CD8-positive, alpha-beta memory T cell (primary cell): ENCODE measurements around the gene GBF1. TPM values are rescaled to one million over a fixed set of nuclear protein-coding genes. Genes with fewer than 3 reads are reported as not detected.
"Not testable (repeated sequence)": the region's sequence is repeated elsewhere in the genome, so short reads cannot be mapped to it uniquely, and the experiment has no call there.

Source experiments
- CTCF ChIA-PET: fragments of 350-600 bp; sonication (Branson Sonifier 250); formaldehyde crosslinking; loops from one replicate; lab custom pipeline; 2021; ENCODE audit warnings: antibody characterized with exemption; lab: Charles Lee
- POLR2A ChIA-PET: fragments of 350-600 bp; sonication (Branson Sonifier 250); formaldehyde crosslinking; loops from one replicate; lab custom pipeline; 2021; ENCODE audit warnings: antibody characterized with exemption; lab: Charles Lee
- DNase-seq, 5 donors: peaks; one replicate each; pipeline versions ENCODE4 v3.0.0 to v3.0.0-alpha.2; 2020 to 2022; ENCODE audit warnings: mixed read lengths in 1 of 5
- H3K27ac ChIP-seq: one replicate; pipeline ENCODE4 v1.7.0; 2013; ENCODE audit warnings: low read depth, mild to moderate bottlenecking, low read length, moderate library complexity
- H3K27me3 ChIP-seq: 2 replicates; pipeline ENCODE4 v1.7.0; 2013; ENCODE audit warnings: low read length, mild to moderate bottlenecking; ENCODE audit not compliant: insufficient read depth, poor library complexity, severe bottlenecking
- H3K36me3 ChIP-seq: 2 replicates; pipeline ENCODE4 v1.7.0; 2013; ENCODE audit warnings: mild to moderate bottlenecking, low read length, moderate library complexity; ENCODE audit not compliant: insufficient read depth
- H3K4me1 ChIP-seq: 2 replicates; pipeline ENCODE4 v1.7.0; 2013; ENCODE audit warnings: mild to moderate bottlenecking, low read length, moderate library complexity; ENCODE audit not compliant: insufficient read depth
- H3K4me3 ChIP-seq: 2 replicates; pipeline ENCODE4 v1.7.0; 2013; ENCODE audit warnings: mild to moderate bottlenecking, low read length
- H3K9me3 ChIP-seq: 2 replicates; pipeline ENCODE4 v1.7.0; 2013; ENCODE audit warnings: mild to moderate bottlenecking, low read length
- H3K27ac Mint-ChIP-seq, 8 donors: one replicate each; pipeline ENCODE4 v1.8.0; 2020 to 2021; ENCODE audit warnings: mixed read lengths in 8 of 8, mild to moderate bottlenecking in 6 of 8, inconsistent platforms in 3 of 8, moderate library complexity in 3 of 8
- H3K27me3 Mint-ChIP-seq, 2 donors: one replicate each; pipeline ENCODE4 v1.8.0; 2020 to 2021; ENCODE audit warnings: mixed read lengths in 2 of 2, mild to moderate bottlenecking in 1 of 2, moderate library complexity in 1 of 2
- H3K36me3 Mint-ChIP-seq, 3 donors: one replicate each; pipeline ENCODE4 v1.8.0; 2020 to 2021; ENCODE audit warnings: mixed read lengths in 3 of 3, inconsistent platforms in 1 of 3, mild to moderate bottlenecking in 1 of 3
- H3K4me1 Mint-ChIP-seq, 3 donors: one replicate each; pipeline ENCODE4 v1.8.0; 2020 to 2021; ENCODE audit warnings: mixed read lengths in 3 of 3, inconsistent platforms in 1 of 3, mild to moderate bottlenecking in 1 of 3
- H3K4me3 Mint-ChIP-seq, 7 donors: one replicate each; pipeline ENCODE4 v1.8.0; 2020 to 2021; ENCODE audit warnings: mixed read lengths in 7 of 7, mild to moderate bottlenecking in 6 of 7, moderate library complexity in 4 of 7, inconsistent platforms in 2 of 7
- H3K9me3 Mint-ChIP-seq, 5 donors: one replicate each; pipeline ENCODE4 v1.8.0; 2020 to 2022; ENCODE audit warnings: mixed read lengths in 5 of 5, mild to moderate bottlenecking in 3 of 5, moderate library complexity in 2 of 5, inconsistent platforms in 1 of 5
- polyA plus RNA-seq: library from polyadenylated mRNA; unstranded; fragments of 300-500 nt; fragmentation: Illumina TruSeq; gene quantifications from one replicate; pipeline ENCODE4 v1.2.3, GENCODE V29; 2021
- total RNA-seq, 2 experiments: library from RNA; stranded (reverse); gene quantifications; one replicate each; pipeline ENCODE4 v1.2.3, GENCODE V29; 2021

GBF1 gene
- total and polyA plus RNA-seq, 3 experiments from 2014 or later: 21.6 to 39.2 (median 38.7) TPM

DNA sequence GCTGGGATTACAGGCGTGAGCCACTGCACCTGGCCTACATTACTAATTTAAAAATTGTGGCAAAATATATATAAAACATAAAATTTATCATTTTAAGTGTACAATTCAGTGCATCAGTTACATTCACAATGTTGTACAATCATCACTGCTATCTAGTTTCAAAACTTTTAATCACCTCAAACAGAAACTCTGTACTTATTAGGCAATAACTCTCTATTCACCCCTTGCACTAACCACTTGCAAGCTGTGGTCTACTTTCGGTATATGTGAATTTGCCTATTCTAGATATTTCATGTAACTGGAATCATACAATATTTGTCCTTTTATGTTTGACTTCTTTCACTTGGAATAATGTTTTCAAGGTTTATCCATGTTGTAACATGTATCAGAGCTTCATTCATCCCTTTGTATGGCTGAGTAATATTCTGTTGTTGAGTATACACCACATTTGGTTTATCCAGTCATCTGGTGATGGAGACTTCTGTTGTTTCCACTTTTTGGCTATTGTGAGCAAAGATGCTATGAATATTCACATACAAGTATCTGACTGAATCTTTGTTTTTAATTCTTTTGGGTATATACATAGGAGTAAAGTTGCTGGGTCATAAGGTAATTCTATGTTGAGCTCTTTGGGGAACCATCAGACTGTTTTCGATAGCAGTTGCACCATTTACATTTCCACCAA is 33.6 kb upstream of the GBF1 start:
- Histone ChIP-seq H3K4me3 (no peak overlapping the region), H3K4me1 (no peaks in the 10 kb centered on the region), H3K9me3 (no peaks in the 10 kb centered on the region), H3K27me3 (no peaks in the 10 kb centered on the region), H3K36me3 (no peaks in the 10 kb centered on the region), H3K27ac (no peak overlapping the region)
- POLR2A ChIA-PET: no interaction called here
- no peaks in the 10 kb centered on the region for H3K4me1 Mint-ChIP-seq
- no peak overlapping the region for H3K4me3 Mint-ChIP-seq
- peaks cover 0 to 6% of the 10 kb centered on the region in 2 donors for H3K27me3 Mint-ChIP-seq
- no peak for DNase-seq
- H3K27ac Mint-ChIP-seq: no peak overlapping the region
- no peaks in the 10 kb centered on the region for H3K9me3 Mint-ChIP-seq
- CTCF ChIA-PET: interaction anchor here (1.2 to 1.3 kb wide), 2 partner anchors 19 to 45 kb away, joined by 3 to 4 read pairs; no protein-coding TSS in a partner anchor
- H3K36me3 Mint-ChIP-seq: no peaks in the 10 kb centered on the region

GRCh38 chr10:102213599-102213998 is 31.7 kb upstream of the GBF1 start:
- H3K27ac ChIP-seq, H3K27me3 Mint-ChIP-seq, CTCF ChIA-PET, POLR2A ChIA-PET, H3K36me3 ChIP-seq, H3K4me1 Mint-ChIP-seq, H3K27me3 ChIP-seq, H3K27ac Mint-ChIP-seq, H3K9me3 Mint-ChIP-seq, H3K36me3 Mint-ChIP-seq, H3K4me3 Mint-ChIP-seq, DNase-seq, H3K9me3 ChIP-seq, H3K4me1 ChIP-seq, H3K4me3 ChIP-seq: not testable (repeated sequence)

GRCh38 chr10:102219370-102219769 is 26.0 kb upstream of the GBF1 start:
- H3K4me1 Mint-ChIP-seq: no peaks in the 10 kb centered on the region
- Histone ChIP-seq H3K4me1 (no peaks in the 10 kb centered on the region), H3K27ac (no peak overlapping the region), H3K9me3 (no peaks in the 10 kb centered on the region), H3K36me3 (no peaks in the 10 kb centered on the region), H3K4me3 (no peak overlapping the region), H3K27me3 (no peaks in the 10 kb centered on the region)
- ChIA-PET POLR2A (no interaction called here), CTCF (interaction anchor here (3.3 kb wide), 1 partner anchor 11 kb away, joined by 29 read pairs; no protein-coding TSS in a partner anchor)
- no peak overlapping the region for H3K27ac Mint-ChIP-seq
- no peaks in the 10 kb centered on the region for H3K36me3 Mint-ChIP-seq
- H3K27me3 Mint-ChIP-seq: peaks cover 4 to 15% of the 10 kb centered on the region in 2 donors
- no peak overlapping the region for H3K4me3 Mint-ChIP-seq
- DNase-seq: no peak
- H3K9me3 Mint-ChIP-seq: no peaks in the 10 kb centered on the region

DNA sequence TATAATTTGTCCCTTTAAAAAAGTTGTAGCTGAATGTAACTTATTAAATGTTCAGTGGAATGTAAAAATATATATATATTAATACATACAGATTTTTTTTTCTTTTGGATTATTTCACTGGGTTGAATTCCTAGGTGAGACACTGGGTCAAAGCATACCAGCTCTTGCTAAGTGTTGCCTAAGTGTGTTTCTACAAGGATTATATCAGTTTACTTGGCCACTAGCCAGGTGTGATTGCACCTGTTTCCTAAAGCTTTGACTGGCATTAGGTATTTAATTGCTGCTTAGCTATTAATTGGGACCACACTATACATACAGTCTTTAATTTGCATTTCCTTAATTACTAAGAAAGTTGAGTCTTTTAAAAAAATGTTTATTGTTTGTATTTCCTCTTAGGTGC is 24.7 kb upstream of the GBF1 start:
- no peaks in the 10 kb centered on the region for H3K36me3 Mint-ChIP-seq
- ChIA-PET POLR2A (no interaction called here), CTCF (interaction anchor here (1.0 to 3.3 kb wide), 2 partner anchors 10 to 131 kb away, joined by 3 to 29 read pairs; no protein-coding TSS in a partner anchor)
- no peak overlapping the region for H3K4me3 Mint-ChIP-seq
- no peak overlapping the region for H3K27ac ChIP-seq
- peaks cover 4 to 15% of the 10 kb centered on the region in 2 donors for H3K27me3 Mint-ChIP-seq
- no peak overlapping the region for H3K4me3 ChIP-seq
- no peaks in the 10 kb centered on the region for H3K9me3 Mint-ChIP-seq
- no peak overlapping the region for H3K27ac Mint-ChIP-seq
- peaks cover 3% of the 10 kb centered on the region for H3K27me3 ChIP-seq
- no peaks in the 10 kb centered on the region for H3K4me1 ChIP-seq
- H3K9me3 ChIP-seq: no peaks in the 10 kb centered on the region
- H3K4me1 Mint-ChIP-seq: peaks cover 0 to 1% (median 0%) of the 10 kb centered on the region in 3 donors
- no peak for DNase-seq
- H3K36me3 ChIP-seq: no peaks in the 10 kb centered on the region

- peaks cover 10 to 15% (median 14%) of the 10 kb centered on the region in 3 donors for H3K4me1 Mint-ChIP-seq
- CTCF ChIA-PET: interaction anchor here (1.3 kb wide), 1 partner anchor 129 kb away, joined by 5 read pairs; no protein-coding TSS in a partner anchor
- POLR2A ChIA-PET: interaction anchor here (0.6 kb wide), 1 partner anchor 97 kb away, joined by 5 read pairs; no protein-coding TSS in a partner anchor
- no peak overlapping the region for H3K27ac ChIP-seq
- no peak overlapping the region for H3K4me3 Mint-ChIP-seq
- H3K36me3 Mint-ChIP-seq: no peaks in the 10 kb centered on the region
- no peaks in the 10 kb centered on the region for H3K9me3 ChIP-seq
- H3K27me3 ChIP-seq: peaks cover 7% of the 10 kb centered on the region
- H3K4me1 ChIP-seq: peaks cover 7% of the 10 kb centered on the region
- no peak overlapping the region for H3K4me3 ChIP-seq
- peaks cover 4 to 32% of the 10 kb centered on the region in 2 donors for H3K27me3 Mint-ChIP-seq
- no peaks in the 10 kb centered on the region for H3K9me3 Mint-ChIP-seq
- DNase-seq: no peak
- H3K36me3 ChIP-seq: no peaks in the 10 kb centered on the region
- no peak overlapping the region for H3K27ac Mint-ChIP-seq
Observed at GRCh38 chr10:102222797-102223196, 22.5 kb upstream of the GBF1 start.

DNA sequence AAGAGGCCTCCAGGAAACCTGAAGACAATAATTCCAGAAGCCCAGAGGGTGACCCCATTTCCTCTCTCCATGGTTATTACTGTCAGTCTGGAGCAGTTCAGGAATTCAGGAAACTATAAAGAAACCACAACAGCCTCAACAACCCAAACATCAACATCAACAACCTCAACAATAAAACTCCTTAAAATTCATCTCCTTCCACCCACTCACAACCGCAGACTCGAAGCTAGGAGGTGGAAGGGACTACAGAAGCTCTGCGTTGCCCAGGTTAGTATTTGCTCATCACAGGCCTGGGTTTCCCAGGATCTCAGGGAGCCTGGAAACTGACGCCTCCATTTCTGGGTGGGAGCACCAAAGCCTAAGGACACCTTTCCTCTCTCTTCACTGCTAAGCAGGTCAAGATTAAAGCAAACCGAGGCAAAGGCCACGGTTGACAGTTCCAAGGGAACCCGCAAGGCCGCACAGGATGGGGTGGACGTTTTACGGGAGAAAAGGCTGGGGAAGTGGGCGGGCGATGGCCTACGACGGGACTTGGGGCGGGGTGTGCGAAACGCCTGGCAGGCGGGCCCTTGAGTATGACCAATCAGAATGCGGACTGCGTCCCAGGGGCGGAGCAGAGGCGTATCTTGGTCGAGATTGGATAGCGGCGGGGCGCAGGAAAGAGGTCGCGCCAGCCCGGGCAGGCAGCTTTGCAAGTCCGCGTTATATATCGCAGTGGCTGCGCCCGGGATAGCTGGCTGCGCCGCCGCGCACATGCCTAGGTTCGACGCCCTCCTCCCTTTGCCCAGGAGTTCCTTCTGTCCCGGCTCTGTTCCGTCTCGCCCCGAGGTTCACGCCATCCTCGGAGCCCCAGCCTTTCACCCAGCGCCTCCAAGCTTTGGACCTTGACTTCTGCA is 19.4 kb upstream of the GBF1 start, which contains the start of gene ELOVL3:
Gene ELOVL3, plus strand, starts transcription at position 654 of the 896 bp plus-strand sequence. CDS start 250 bp downstream, outside the sequence.
- peaks cover 30% of the 10 kb centered on the region for H3K27me3 ChIP-seq
- peaks cover 15 to 24% (median 19%) of the 10 kb centered on the region in 3 donors for H3K4me1 Mint-ChIP-seq
- H3K27me3 Mint-ChIP-seq: peaks cover 20 to 51% of the 10 kb centered on the region in 2 donors
- H3K36me3 ChIP-seq: no peaks in the 10 kb centered on the region
- peak within 1 kb of the TSS in 3 of 8 donors; percentile 14 to 47 (median 41) for H3K27ac Mint-ChIP-seq
- POLR2A ChIA-PET: interaction anchor here (0.6 to 1.1 kb wide), 2 partner anchors 11 to 57 kb away, joined by 3 read pairs; no protein-coding TSS in a partner anchor
- no peaks in the 10 kb centered on the region for H3K9me3 Mint-ChIP-seq
- H3K4me1 ChIP-seq: peaks cover 14% of the 10 kb centered on the region
- no peak within 1 kb of the TSS for H3K27ac ChIP-seq
- H3K9me3 ChIP-seq: no peaks in the 10 kb centered on the region
- H3K36me3 Mint-ChIP-seq: no peaks in the 10 kb centered on the region
- H3K4me3 Mint-ChIP-seq: peak within 1 kb of the TSS; percentile 12 to 82 (median 74)
- DNase-seq: peak; percentile 80 to 87 (median 81)
- H3K4me3 ChIP-seq: peak within 1 kb of the TSS; percentile 51
- CTCF ChIA-PET: interaction anchor here (1.1 to 11.9 kb wide), 6 partner anchors 67 to 358 kb away, joined by 3 to 327 read pairs (median 6); no protein-coding TSS in a partner anchor

- H3K4me3 ChIP-seq: peak overlapping the region; percentile 51
- H3K27ac ChIP-seq: no peak overlapping the region
- H3K36me3 ChIP-seq: no peaks in the 10 kb centered on the region
- DNase-seq: no peak
- ChIA-PET CTCF (interaction anchor here (1.1 to 11.9 kb wide), 6 partner anchors 67 to 357 kb away, joined by 3 to 327 read pairs (median 6); no protein-coding TSS in a partner anchor), POLR2A (interaction anchor here (0.6 to 1.1 kb wide), 2 partner anchors 12 to 58 kb away, joined by 3 read pairs; no protein-coding TSS in a partner anchor)
- Mint-ChIP-seq H3K27me3 (peaks cover 20 to 48% of the 10 kb centered on the region in 2 donors), H3K9me3 (no peaks in the 10 kb centered on the region), H3K27ac (no peak overlapping the region), H3K4me3 (peak overlapping the region in 6 of 7 donors; percentile 64 to 82 (median 75)), H3K36me3 (no peaks in the 10 kb centered on the region), H3K4me1 (peaks cover 15 to 30% (median 19%) of the 10 kb centered on the region in 3 donors)
- H3K4me1 ChIP-seq: peaks cover 15% of the 10 kb centered on the region
- H3K27me3 ChIP-seq: peaks cover 30% of the 10 kb centered on the region
- H3K9me3 ChIP-seq: no peaks in the 10 kb centered on the region
Observed at GRCh38 chr10:102226542-102226870, 18.8 kb upstream of the GBF1 start.
